SK-N-SH treated with all-trans-retinoic acid at 6 μM for 48 hours (cell line): ENCODE results near the gene S100A14.

Experiments
- ATAC-seq: fragments of 200-7000 bp; cut with Tn5 transposase; 3 replicates; pipeline ENCODE4 v1.9.1; 2020; ENCODE audit warnings: mild to moderate bottlenecking, moderate library complexity
- ESRRG ChIP-seq: fragments of 250-450 bp; sonication (Bioruptor Pico); IDR thresholded peaks from 2 replicates; pipeline ENCODE4 v1.6.1; 2021; ENCODE audit warnings: mild to moderate bottlenecking
- GLIS3 ChIP-seq: fragments of 250-450 bp; sonication (Bioruptor Pico); IDR thresholded peaks from 2 replicates; pipeline ENCODE4 v1.5.0; 2020; ENCODE audit warnings: mild to moderate bottlenecking, moderate library complexity
- ISL1 ChIP-seq: fragments of 250-450 bp; sonication (Bioruptor Pico); IDR thresholded peaks from 2 replicates; pipeline ENCODE4 v2.1.2; 2022; ENCODE audit warnings: mild to moderate bottlenecking, moderate library complexity
- OSR1 ChIP-seq: fragments of 250-450 bp; sonication (Bioruptor Pico); IDR thresholded peaks from 2 replicates; pipeline ENCODE4 v1.8.0; 2022; ENCODE audit warnings: moderate library complexity, mild to moderate bottlenecking, inconsistent platforms
- PPARA ChIP-seq: fragments of 250-450 bp; sonication (Bioruptor Pico); IDR thresholded peaks from 2 replicates; pipeline ENCODE4 v1.5.0; 2020; ENCODE audit warnings: mild to moderate bottlenecking, borderline replicate concordance
- SNAI2 ChIP-seq: fragments of 250-450 bp; sonication (Bioruptor Pico); IDR thresholded peaks from 2 replicates; pipeline ENCODE4 v1.5.0; 2020; ENCODE audit warnings: mild to moderate bottlenecking, moderate library complexity
- TOX ChIP-seq: fragments of 250-450 bp; sonication (Bioruptor Pico); IDR thresholded peaks from 2 replicates; pipeline ENCODE4 v1.8.0; 2021; ENCODE audit warnings: mild to moderate bottlenecking, moderate library complexity, borderline replicate concordance
- ZC3H10 ChIP-seq: fragments of 250-450 bp; sonication (Bioruptor Pico); IDR thresholded peaks from 2 replicates; pipeline ENCODE4 v1.5.1; 2021; ENCODE audit warnings: mild to moderate bottlenecking, moderate library complexity
- ZFP3 ChIP-seq: fragments of 250-450 bp; sonication (Bioruptor Pico); IDR thresholded peaks from 2 replicates; pipeline ENCODE4 v1.5.0; 2020; ENCODE audit warnings: mild to moderate bottlenecking, moderate library complexity
- ZNF8 ChIP-seq: fragments of 450-650 bp; formaldehyde crosslinking; IDR thresholded peaks from 2 replicates; pipeline ENCODE4 v1.5.0; 2020; ENCODE audit warnings: mild to moderate bottlenecking, moderate library complexity
- TF ChIP-seq, protein P1 (sequence below): fragments of 250-450 bp; sonication (Bioruptor Pico); IDR thresholded peaks from 2 replicates; pipeline ENCODE4 v1.8.0; 2020; ENCODE audit warnings: mild to moderate bottlenecking, moderate library complexity, borderline replicate concordance
- TF ChIP-seq, protein P2 (sequence below): fragments of 250-450 bp; sonication (Bioruptor Pico); IDR thresholded peaks from 2 replicates; pipeline ENCODE4 v1.5.1; 2020; ENCODE audit warnings: low read depth, mild to moderate bottlenecking, moderate library complexity
- TF ChIP-seq, protein P3 (sequence below): fragments of 250-450 bp; sonication (Bioruptor Pico); IDR thresholded peaks from 2 replicates; pipeline ENCODE4 v1.5.1; 2021; ENCODE audit warnings: mild to moderate bottlenecking, moderate library complexity
- TF ChIP-seq, protein P4 (sequence below): fragments of 250-450 bp; sonication (Bioruptor Pico); IDR thresholded peaks from 2 replicates; pipeline ENCODE4 v1.5.0; 2020; ENCODE audit warnings: mild to moderate bottlenecking, moderate library complexity
- TF ChIP-seq, protein P5 (sequence below): fragments of 250-450 bp; sonication (Bioruptor Pico); IDR thresholded peaks from 2 replicates; pipeline ENCODE4 v1.8.0; 2021; ENCODE audit warnings: low read depth, mild to moderate bottlenecking, moderate library complexity, borderline replicate concordance

S100A14 gene

DNA sequence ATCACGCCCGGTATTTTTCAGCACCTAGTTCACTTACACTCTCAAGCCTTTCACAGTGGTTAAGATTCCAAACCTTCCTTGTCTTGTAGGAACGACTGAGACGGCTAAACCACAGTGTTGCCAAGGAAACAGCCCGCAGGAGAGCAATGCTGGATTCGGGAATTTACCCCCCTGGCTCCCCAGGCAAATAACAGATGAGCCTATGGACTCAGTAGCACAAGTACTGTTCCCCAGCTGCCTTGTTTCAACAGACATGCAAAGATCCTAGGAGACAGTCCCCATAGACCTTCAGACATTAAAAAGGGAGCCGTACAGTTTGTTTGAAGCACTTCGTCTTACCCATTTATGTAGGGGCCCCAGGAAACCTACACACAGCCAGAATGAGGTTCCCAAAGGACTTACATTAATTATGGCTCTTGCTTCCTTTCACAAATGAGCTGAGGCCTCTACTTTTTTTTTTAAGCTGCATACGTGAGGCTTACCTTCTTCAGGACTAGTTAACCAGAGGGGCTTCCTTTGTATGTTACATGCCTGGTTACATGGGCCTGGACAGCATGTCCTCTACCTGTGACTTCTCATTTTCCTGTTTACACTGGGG is 45.1 kb upstream of the S100A14 start:
- no peak for ATAC-seq
- TF ChIP-seq TOX (CRISPR knock-in tag): 0 out of 2 replicates have a peak, but pooled peaks have one; percentile 32
- TF ChIP-seq, protein P1, sequence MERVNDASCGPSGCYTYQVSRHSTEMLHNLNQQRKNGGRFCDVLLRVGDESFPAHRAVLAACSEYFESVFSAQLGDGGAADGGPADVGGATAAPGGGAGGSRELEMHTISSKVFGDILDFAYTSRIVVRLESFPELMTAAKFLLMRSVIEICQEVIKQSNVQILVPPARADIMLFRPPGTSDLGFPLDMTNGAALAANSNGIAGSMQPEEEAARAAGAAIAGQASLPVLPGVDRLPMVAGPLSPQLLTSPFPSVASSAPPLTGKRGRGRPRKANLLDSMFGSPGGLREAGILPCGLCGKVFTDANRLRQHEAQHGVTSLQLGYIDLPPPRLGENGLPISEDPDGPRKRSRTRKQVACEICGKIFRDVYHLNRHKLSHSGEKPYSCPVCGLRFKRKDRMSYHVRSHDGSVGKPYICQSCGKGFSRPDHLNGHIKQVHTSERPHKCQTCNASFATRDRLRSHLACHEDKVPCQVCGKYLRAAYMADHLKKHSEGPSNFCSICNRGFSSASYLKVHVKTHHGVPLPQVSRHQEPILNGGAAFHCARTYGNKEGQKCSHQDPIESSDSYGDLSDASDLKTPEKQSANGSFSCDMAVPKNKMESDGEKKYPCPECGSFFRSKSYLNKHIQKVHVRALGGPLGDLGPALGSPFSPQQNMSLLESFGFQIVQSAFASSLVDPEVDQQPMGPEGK (CRISPR knock-in tag): no peak
- no peak for TF ChIP-seq PPARA (CRISPR knock-in tag)
- TF ChIP-seq, protein P2, sequence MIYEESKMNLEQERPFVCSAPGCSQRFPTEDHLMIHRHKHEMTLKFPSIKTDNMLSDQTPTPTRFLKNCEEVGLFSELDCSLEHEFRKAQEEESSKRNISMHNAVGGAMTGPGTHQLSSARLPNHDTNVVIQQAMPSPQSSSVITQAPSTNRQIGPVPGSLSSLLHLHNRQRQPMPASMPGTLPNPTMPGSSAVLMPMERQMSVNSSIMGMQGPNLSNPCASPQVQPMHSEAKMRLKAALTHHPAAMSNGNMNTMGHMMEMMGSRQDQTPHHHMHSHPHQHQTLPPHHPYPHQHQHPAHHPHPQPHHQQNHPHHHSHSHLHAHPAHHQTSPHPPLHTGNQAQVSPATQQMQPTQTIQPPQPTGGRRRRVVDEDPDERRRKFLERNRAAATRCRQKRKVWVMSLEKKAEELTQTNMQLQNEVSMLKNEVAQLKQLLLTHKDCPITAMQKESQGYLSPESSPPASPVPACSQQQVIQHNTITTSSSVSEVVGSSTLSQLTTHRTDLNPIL (CRISPR knock-in tag): 0 out of 2 replicates have a peak, but pooled peaks have one; percentile 35
- TF ChIP-seq, all 23 proteins: peak for 2

DNA sequence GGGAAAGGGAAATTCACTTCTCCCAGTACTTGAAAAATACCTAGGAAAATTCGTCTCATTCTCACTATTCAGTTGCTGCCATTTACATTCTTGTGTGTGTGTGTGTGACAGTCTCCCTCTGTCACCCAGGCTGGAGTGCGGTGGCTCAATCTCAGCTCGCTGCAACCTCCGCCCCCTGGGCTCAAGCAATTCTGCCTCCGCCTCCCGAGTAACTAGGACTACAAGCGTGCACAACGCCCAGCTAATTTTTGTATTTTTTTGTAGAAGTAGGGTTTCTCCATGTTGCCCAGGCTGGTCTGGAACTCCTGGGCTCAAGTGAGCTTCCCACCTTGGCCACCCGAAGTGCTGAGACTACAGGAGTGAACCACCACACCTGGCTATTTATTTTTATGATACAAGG is 43.5 kb upstream of the S100A14 start:
- no peak for ATAC-seq

DNA sequence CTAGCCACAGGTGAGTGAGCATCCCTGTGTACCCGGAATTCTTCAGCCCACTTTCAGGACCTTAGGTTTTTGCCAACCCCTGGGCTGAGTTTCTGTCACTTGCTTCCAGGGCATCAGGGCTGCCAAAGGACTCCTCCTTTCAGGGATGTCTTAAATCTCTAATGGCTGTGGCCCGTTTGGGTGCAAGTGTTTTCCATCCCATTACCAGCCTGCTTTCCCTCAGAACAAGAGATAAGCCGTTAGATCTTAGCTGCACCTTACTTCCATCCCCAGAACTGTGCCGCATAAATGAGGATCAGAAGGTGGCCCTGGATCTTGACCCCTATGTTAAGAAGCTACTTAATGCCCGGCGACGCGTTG is 43.0 kb upstream of the S100A14 start:
- TF ChIP-seq, protein P3, sequence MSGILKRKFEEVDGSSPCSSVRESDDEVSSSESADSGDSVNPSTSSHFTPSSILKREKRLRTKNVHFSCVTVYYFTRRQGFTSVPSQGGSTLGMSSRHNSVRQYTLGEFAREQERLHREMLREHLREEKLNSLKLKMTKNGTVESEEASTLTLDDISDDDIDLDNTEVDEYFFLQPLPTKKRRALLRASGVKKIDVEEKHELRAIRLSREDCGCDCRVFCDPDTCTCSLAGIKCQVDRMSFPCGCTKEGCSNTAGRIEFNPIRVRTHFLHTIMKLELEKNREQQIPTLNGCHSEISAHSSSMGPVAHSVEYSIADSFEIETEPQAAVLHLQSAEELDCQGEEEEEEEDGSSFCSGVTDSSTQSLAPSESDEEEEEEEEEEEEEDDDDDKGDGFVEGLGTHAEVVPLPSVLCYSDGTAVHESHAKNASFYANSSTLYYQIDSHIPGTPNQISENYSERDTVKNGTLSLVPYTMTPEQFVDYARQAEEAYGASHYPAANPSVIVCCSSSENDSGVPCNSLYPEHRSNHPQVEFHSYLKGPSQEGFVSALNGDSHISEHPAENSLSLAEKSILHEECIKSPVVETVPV (CRISPR knock-in tag): no peak
- peak; percentile 13 for ATAC-seq

More for the DNA sequence above, 43.5 kb upstream of the S100A14 start:
- TF ChIP-seq TOX (CRISPR knock-in tag) (no peak), ZNF8 (CRISPR knock-in tag) (no peak), SNAI2 (CRISPR knock-in tag) (no peak)
- TF ChIP-seq, protein P2 (CRISPR knock-in tag): no peak
- TF ChIP-seq, protein P4, sequence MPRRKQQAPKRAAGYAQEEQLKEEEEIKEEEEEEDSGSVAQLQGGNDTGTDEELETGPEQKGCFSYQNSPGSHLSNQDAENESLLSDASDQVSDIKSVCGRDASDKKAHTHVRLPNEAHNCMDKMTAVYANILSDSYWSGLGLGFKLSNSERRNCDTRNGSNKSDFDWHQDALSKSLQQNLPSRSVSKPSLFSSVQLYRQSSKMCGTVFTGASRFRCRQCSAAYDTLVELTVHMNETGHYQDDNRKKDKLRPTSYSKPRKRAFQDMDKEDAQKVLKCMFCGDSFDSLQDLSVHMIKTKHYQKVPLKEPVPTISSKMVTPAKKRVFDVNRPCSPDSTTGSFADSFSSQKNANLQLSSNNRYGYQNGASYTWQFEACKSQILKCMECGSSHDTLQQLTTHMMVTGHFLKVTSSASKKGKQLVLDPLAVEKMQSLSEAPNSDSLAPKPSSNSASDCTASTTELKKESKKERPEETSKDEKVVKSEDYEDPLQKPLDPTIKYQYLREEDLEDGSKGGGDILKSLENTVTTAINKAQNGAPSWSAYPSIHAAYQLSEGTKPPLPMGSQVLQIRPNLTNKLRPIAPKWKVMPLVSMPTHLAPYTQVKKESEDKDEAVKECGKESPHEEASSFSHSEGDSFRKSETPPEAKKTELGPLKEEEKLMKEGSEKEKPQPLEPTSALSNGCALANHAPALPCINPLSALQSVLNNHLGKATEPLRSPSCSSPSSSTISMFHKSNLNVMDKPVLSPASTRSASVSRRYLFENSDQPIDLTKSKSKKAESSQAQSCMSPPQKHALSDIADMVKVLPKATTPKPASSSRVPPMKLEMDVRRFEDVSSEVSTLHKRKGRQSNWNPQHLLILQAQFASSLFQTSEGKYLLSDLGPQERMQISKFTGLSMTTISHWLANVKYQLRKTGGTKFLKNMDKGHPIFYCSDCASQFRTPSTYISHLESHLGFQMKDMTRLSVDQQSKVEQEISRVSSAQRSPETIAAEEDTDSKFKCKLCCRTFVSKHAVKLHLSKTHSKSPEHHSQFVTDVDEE: no peak

DNA sequence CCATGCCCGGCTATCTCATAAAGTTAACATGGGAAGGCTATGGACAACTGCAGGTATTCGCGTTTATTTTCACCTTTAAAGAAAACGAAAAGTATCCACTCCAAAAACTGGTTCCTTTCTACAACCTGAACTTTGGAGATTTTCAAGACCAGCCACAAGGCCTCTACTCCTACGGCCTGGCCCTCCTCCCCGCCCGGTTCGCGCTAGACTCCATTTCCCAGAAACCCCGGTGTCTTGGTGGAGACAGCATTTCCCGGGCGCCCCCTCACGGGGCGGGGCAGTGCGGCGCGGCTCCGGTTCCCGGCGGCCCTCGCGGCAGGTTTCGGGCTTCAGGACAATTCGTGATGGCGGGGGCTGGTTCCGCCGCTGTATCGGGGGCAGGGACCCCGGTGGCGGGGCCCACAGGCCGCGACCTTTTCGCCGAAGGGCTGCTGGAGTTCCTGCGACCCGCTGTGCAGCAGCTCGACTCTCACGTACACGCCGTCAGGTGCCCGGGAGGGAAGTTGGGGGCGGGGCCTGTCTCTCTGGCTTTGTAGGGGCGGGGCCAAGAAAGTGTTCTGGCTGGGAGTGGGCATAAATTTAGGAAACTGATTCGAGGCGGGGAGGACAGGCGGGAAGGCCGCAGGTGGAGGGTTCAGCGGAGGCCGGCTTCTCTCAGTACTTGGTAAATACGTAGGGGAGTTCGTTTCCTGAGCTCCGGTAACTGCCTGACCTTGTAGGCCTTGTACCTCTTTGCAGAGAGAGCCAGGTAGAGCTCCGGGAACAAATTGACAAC is 42.5 kb upstream of the S100A14 start, which contains the start of gene SNAPIN:
Gene SNAPIN, plus strand, starts transcription at position 304 of the 775 bp plus-strand sequence. Its CDS starts 41 bp downstream, at position 345.
- TF ChIP-seq ISL1 (CRISPR knock-in tag): no peak
- TF ChIP-seq ESRRG: no peak
- TF ChIP-seq, all 23 proteins: peak for 0
- ATAC-seq: peak; percentile 98

DNA sequence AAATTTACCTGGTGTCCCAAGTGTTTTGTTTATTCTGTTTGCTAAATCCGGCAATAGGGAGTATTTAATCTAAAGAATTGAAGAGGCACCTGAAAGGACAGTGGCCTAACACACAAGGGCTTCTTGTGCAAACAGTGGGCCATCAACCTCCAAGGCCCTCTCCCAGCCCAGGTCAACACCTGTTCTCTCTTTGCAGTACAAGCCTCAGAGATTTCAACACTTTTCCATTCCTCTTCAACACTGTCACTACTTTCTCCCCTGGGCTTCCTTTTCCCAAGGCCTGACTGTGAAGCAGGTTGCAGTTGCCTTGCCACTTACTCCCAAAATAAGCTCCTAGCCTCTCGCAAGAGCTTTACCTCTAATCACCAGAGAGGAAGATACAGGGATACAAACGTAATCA is 39.2 kb upstream of the S100A14 start:
- no peak for TF ChIP-seq TOX (CRISPR knock-in tag)
- no peak for ATAC-seq

DNA sequence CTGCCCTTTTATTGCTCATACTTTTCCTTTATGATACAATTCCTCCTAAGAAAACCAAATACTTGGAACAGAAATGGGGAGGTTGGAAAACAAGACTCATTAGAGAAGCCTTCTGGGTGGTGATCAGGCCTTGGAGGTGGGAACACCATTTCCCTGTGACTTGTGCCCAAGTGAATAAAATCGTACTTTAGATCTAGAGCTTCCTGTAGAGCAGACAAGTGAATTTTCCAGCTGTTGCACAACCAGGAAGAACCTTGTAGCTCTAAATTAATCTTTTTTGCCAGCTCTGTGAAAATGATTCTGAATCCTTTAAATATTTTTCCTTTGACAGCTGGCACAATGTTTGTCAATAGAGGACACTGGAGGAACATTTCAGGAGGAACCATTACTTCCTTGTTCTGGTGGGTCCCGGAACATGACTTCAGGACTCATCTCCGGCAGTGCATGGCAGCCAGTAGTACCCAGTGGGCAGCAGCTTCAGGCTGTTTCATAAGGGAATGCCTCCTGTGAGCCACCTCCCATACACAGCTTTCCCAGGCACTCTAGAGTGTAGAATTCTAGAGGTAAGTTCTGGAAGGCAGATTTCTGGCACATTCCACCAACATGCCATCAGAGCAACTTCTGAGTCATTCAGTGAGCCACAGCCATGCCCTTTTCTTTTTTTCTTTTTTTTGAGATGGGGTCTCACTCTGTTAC is 36.8 kb upstream of the S100A14 start:
- no peak for TF ChIP-seq PPARA (CRISPR knock-in tag)
- TF ChIP-seq, protein P3 (CRISPR knock-in tag): no peak
- no peak for TF ChIP-seq ZC3H10 (CRISPR knock-in tag)
- no peak for TF ChIP-seq ZFP3 (CRISPR knock-in tag)
- TF ChIP-seq ZNF8 (CRISPR knock-in tag): no peak
- TF ChIP-seq GLIS3 (CRISPR knock-in tag): no peak
- no peak for TF ChIP-seq OSR1 (CRISPR knock-in tag)
- TF ChIP-seq, protein P5, sequence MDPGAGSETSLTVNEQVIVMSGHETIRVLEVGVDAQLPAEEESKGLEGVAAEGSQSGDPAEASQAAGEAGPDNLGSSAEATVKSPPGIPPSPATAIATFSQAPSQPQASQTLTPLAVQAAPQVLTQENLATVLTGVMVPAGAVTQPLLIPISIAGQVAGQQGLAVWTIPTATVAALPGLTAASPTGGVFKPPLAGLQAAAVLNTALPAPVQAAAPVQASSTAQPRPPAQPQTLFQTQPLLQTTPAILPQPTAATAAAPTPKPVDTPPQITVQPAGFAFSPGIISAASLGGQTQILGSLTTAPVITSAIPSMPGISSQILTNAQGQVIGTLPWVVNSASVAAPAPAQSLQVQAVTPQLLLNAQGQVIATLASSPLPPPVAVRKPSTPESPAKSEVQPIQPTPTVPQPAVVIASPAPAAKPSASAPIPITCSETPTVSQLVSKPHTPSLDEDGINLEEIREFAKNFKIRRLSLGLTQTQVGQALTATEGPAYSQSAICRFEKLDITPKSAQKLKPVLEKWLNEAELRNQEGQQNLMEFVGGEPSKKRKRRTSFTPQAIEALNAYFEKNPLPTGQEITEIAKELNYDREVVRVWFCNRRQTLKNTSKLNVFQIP (CRISPR knock-in tag): no peak
- ATAC-seq: peak; percentile 16
